Activated naive CD4-positive, alpha-beta T cell treated with anti-CD3 and anti-CD28 coated beads, Interleukin-2, amount 50 U/mL, for 24 hours (primary cell): ENCODE results near the gene HMGN2.

Experiments
- H3K27ac Mint-ChIP-seq: one replicate; pipeline ENCODE4 v1.8.0; 2021; ENCODE audit warnings: mild to moderate bottlenecking, mixed read lengths
- H3K27me3 Mint-ChIP-seq: one replicate; pipeline ENCODE4 v1.8.0; 2021; ENCODE audit warnings: mixed read lengths
- H3K36me3 Mint-ChIP-seq: one replicate; pipeline ENCODE4 v1.8.0; 2021; ENCODE audit warnings: mixed read lengths
- H3K4me1 Mint-ChIP-seq: one replicate; pipeline ENCODE4 v1.8.0; 2021; ENCODE audit warnings: mixed read lengths
- H3K4me3 Mint-ChIP-seq: one replicate; pipeline ENCODE4 v1.8.0; 2021; ENCODE audit warnings: mild to moderate bottlenecking, mixed read lengths
- H3K9me3 Mint-ChIP-seq: one replicate; pipeline ENCODE4 v1.8.0; 2021; ENCODE audit warnings: mixed read lengths

Gene HMGN2

GRCh38 chr1:26471498-26472319 is 531 bp upstream of the HMGN2 start:
- H3K4me1 Mint-ChIP-seq: peaks cover 46% of the 10 kb centered on the region
- peaks cover 18% of the 10 kb centered on the region for H3K36me3 Mint-ChIP-seq
- H3K9me3 Mint-ChIP-seq: no peaks in the 10 kb centered on the region
- no peaks in the 10 kb centered on the region for H3K27me3 Mint-ChIP-seq
- peak overlapping the region; percentile 93 for H3K4me3 Mint-ChIP-seq
- peak overlapping the region; percentile 95 for H3K27ac Mint-ChIP-seq

- H3K36me3 Mint-ChIP-seq: peaks cover 17% of the 10 kb centered on the region
- peak overlapping the region; percentile 92 for H3K4me3 Mint-ChIP-seq
- no peaks in the 10 kb centered on the region for H3K27me3 Mint-ChIP-seq
- peaks cover 50% of the 10 kb centered on the region for H3K4me1 Mint-ChIP-seq
- no peaks in the 10 kb centered on the region for H3K9me3 Mint-ChIP-seq
- H3K27ac Mint-ChIP-seq: peak overlapping the region; percentile 82
These were observed 933 bp downstream of the HMGN2 start for GRCh38 chr1:26472901-26473845.

GRCh38 chr1:26474818-26475217 is 2.6 kb downstream of the HMGN2 start:
- Mint-ChIP-seq H3K36me3 (peaks cover 20% of the 10 kb centered on the region), H3K9me3 (no peaks in the 10 kb centered on the region), H3K4me3 (peak overlapping the region; percentile 92), H3K27me3 (no peaks in the 10 kb centered on the region), H3K27ac (peak overlapping the region; percentile 83), H3K4me1 (peaks cover 55% of the 10 kb centered on the region)

GRCh38 chr1:26475989-26476388 is 3.7 kb downstream of the HMGN2 start:
- Mint-ChIP-seq H3K4me1 (peaks cover 43% of the 10 kb centered on the region), H3K9me3 (no peaks in the 10 kb centered on the region), H3K27ac (peak overlapping the region; percentile 23), H3K27me3 (no peaks in the 10 kb centered on the region), H3K36me3 (peaks cover 18% of the 10 kb centered on the region), H3K4me3 (peak overlapping the region; percentile 33)

- Mint-ChIP-seq H3K9me3 (no peaks in the 10 kb centered on the region), H3K27me3 (no peaks in the 10 kb centered on the region), H3K27ac (peak overlapping the region; percentile 74), H3K4me1 (peaks cover 36% of the 10 kb centered on the region), H3K4me3 (no peak overlapping the region), H3K36me3 (peaks cover 18% of the 10 kb centered on the region)
These were observed 4.7 kb downstream of the HMGN2 start for GRCh38 chr1:26476958-26477357.

- H3K4me3 Mint-ChIP-seq: no peak overlapping the region
- H3K36me3 Mint-ChIP-seq: peaks cover 18% of the 10 kb centered on the region
- H3K27ac Mint-ChIP-seq: peak overlapping the region; percentile 61
- no peaks in the 10 kb centered on the region for H3K27me3 Mint-ChIP-seq
- peaks cover 40% of the 10 kb centered on the region for H3K4me1 Mint-ChIP-seq
- no peaks in the 10 kb centered on the region for H3K9me3 Mint-ChIP-seq
These were observed 5.4 kb downstream of the HMGN2 start for GRCh38 chr1:26477446-26478152.

- peaks cover 44% of the 10 kb centered on the region for H3K4me1 Mint-ChIP-seq
- peak overlapping the region; percentile 86 for H3K27ac Mint-ChIP-seq
- H3K27me3 Mint-ChIP-seq: no peaks in the 10 kb centered on the region
- H3K9me3 Mint-ChIP-seq: no peaks in the 10 kb centered on the region
- peaks cover 18% of the 10 kb centered on the region for H3K36me3 Mint-ChIP-seq
- no peak overlapping the region for H3K4me3 Mint-ChIP-seq
These were observed 5.9 kb downstream of the HMGN2 start for GRCh38 chr1:26478159-26478558.

- no peaks in the 10 kb centered on the region for H3K27me3 Mint-ChIP-seq
- H3K9me3 Mint-ChIP-seq: no peaks in the 10 kb centered on the region
- peaks cover 16% of the 10 kb centered on the region for H3K36me3 Mint-ChIP-seq
- peaks cover 40% of the 10 kb centered on the region for H3K4me1 Mint-ChIP-seq
- no peak overlapping the region for H3K4me3 Mint-ChIP-seq
- H3K27ac Mint-ChIP-seq: peak overlapping the region; percentile 12
These were observed 6.7 kb downstream of the HMGN2 start for GRCh38 chr1:26478988-26479387.

- H3K9me3 Mint-ChIP-seq: no peaks in the 10 kb centered on the region
- H3K27ac Mint-ChIP-seq: peak overlapping the region; percentile 48
- peaks cover 21% of the 10 kb centered on the region for H3K4me1 Mint-ChIP-seq
- H3K36me3 Mint-ChIP-seq: peaks cover 2% of the 10 kb centered on the region
- H3K27me3 Mint-ChIP-seq: no peaks in the 10 kb centered on the region
- no peak overlapping the region for H3K4me3 Mint-ChIP-seq
These were observed 10.7 kb downstream of the HMGN2 start for GRCh38 chr1:26482921-26483320.

GRCh38 chr1:26483980-26484379 is 11.7 kb downstream of the HMGN2 start:
- H3K4me3 Mint-ChIP-seq: no peak overlapping the region
- H3K27ac Mint-ChIP-seq: peak overlapping the region; percentile 14
- H3K36me3 Mint-ChIP-seq: peaks cover under 1% of the 10 kb centered on the region
- H3K4me1 Mint-ChIP-seq: peaks cover 17% of the 10 kb centered on the region
- H3K27me3 Mint-ChIP-seq: no peaks in the 10 kb centered on the region
- H3K9me3 Mint-ChIP-seq: no peaks in the 10 kb centered on the region

GRCh38 chr1:26490155-26490554 is 17.9 kb downstream of the HMGN2 start:
- H3K36me3 Mint-ChIP-seq: no peaks in the 10 kb centered on the region
- peaks cover under 1% of the 10 kb centered on the region for H3K4me1 Mint-ChIP-seq
- no peaks in the 10 kb centered on the region for H3K27me3 Mint-ChIP-seq
- H3K4me3 Mint-ChIP-seq: no peak overlapping the region
- no peak overlapping the region for H3K27ac Mint-ChIP-seq
- no peaks in the 10 kb centered on the region for H3K9me3 Mint-ChIP-seq

GRCh38 chr1:26493267-26493666 is 21.0 kb downstream of the HMGN2 start:
- H3K9me3 Mint-ChIP-seq: no peaks in the 10 kb centered on the region
- no peak overlapping the region for H3K27ac Mint-ChIP-seq
- no peaks in the 10 kb centered on the region for H3K4me1 Mint-ChIP-seq
- H3K4me3 Mint-ChIP-seq: no peak overlapping the region
- no peaks in the 10 kb centered on the region for H3K36me3 Mint-ChIP-seq
- H3K27me3 Mint-ChIP-seq: no peaks in the 10 kb centered on the region

- Mint-ChIP-seq H3K4me1 (peaks cover 3% of the 10 kb centered on the region), H3K9me3 (no peaks in the 10 kb centered on the region), H3K4me3 (no peak overlapping the region), H3K27ac (no peak overlapping the region), H3K27me3 (no peaks in the 10 kb centered on the region), H3K36me3 (no peaks in the 10 kb centered on the region)
These were observed 21.7 kb downstream of the HMGN2 start for GRCh38 chr1:26493938-26494337.

GRCh38 chr1:26496861-26497260 is 24.6 kb downstream of the HMGN2 start:
- peaks cover 5% of the 10 kb centered on the region for H3K4me1 Mint-ChIP-seq
- H3K36me3 Mint-ChIP-seq: no peaks in the 10 kb centered on the region
- no peak overlapping the region for H3K4me3 Mint-ChIP-seq
- no peaks in the 10 kb centered on the region for H3K27me3 Mint-ChIP-seq
- no peaks in the 10 kb centered on the region for H3K9me3 Mint-ChIP-seq
- peak overlapping the region; percentile 55 for H3K27ac Mint-ChIP-seq

- Mint-ChIP-seq H3K27ac (peak overlapping the region; percentile 69), H3K4me1 (peaks cover 5% of the 10 kb centered on the region), H3K9me3 (no peaks in the 10 kb centered on the region), H3K27me3 (no peaks in the 10 kb centered on the region), H3K4me3 (peak overlapping the region; percentile 45), H3K36me3 (no peaks in the 10 kb centered on the region)
These were observed 26.7 kb downstream of the HMGN2 start for GRCh38 chr1:26498894-26499293.
